ENCODE measurements around the gene VSTM5. TPM values are rescaled to one million over a fixed set of nuclear protein-coding genes. Genes with fewer than 3 reads are reported as not detected.
"Not testable (repeated sequence)": the region's sequence is repeated elsewhere in the genome, so short reads cannot be mapped to it uniquely, and the experiment has no call there.

Gene VSTM5
- total and polyA plus RNA-seq, 2 donors from 2014 or later: 0.41 to 1.8 TPM

- no peak overlapping the region for H3K27ac ChIP-seq (ENCODE audit: low read depth in 2 of 2, low read length in 2 of 2)
- H3K4me1 ChIP-seq (ENCODE audit: control insufficient read depth in 2 of 3, insufficient read depth in 2 of 3, low read depth in 1 of 3, low read length in 3 of 3): no peaks in the 10 kb centered on the region
- H3K27me3 ChIP-seq (ENCODE audit: control insufficient read depth, insufficient read depth, low read length): no peaks in the 10 kb centered on the region
- TF ChIP-seq CTCF (IDR thresholded peaks at IDR 0.05; ENCODE audit: borderline replicate concordance, extremely low read depth, insufficient read depth): no peak
- H3K9me3 ChIP-seq (ENCODE audit: control insufficient read depth in 2 of 3, insufficient read depth in 1 of 3, low read length in 3 of 3): no peaks in the 10 kb centered on the region
- H3K9ac ChIP-seq (ENCODE audit: low read length in 3 of 3): no peak overlapping the region
- H3K4me3 ChIP-seq (ENCODE audit: low read length in 3 of 3): no peak overlapping the region
- DNase-seq: no peak
- FAIRE-seq: no peak
- intact Hi-C loops (cut with DNase I): no loop called here
- no peaks in the 10 kb centered on the region for H3K36me3 ChIP-seq (ENCODE audit: control insufficient read depth in 2 of 3, insufficient read depth in 3 of 3, low read length in 3 of 3)
Observed at GRCh38 chr11:93870616-93871015, 20.2 kb upstream of the VSTM5 start.

GRCh38 chr11:93869830-93870229, 19.4 kb upstream of the VSTM5 start:
- Histone ChIP-seq H3K27me3 (ENCODE audit: control insufficient read depth, insufficient read depth, low read length) (no peaks in the 10 kb centered on the region), H3K36me3 (ENCODE audit: control insufficient read depth in 2 of 3, insufficient read depth in 3 of 3, low read length in 3 of 3) (no peaks in the 10 kb centered on the region), H3K27ac (ENCODE audit: low read depth in 2 of 2, low read length in 2 of 2) (no peak overlapping the region), H3K4me3 (ENCODE audit: low read length in 3 of 3) (no peak overlapping the region), H3K9ac (ENCODE audit: low read length in 3 of 3) (no peak overlapping the region), H3K4me1 (ENCODE audit: control insufficient read depth in 2 of 3, insufficient read depth in 2 of 3, low read depth in 1 of 3, low read length in 3 of 3) (no peaks in the 10 kb centered on the region), H3K9me3 (ENCODE audit: control insufficient read depth in 2 of 3, insufficient read depth in 1 of 3, low read length in 3 of 3) (no peaks in the 10 kb centered on the region)
- DNase-seq: no peak
- no peak for TF ChIP-seq CTCF (IDR thresholded peaks at IDR 0.05; ENCODE audit: borderline replicate concordance, extremely low read depth, insufficient read depth)
- FAIRE-seq: no peak
- intact Hi-C loops (cut with DNase I): no loop called here

GRCh38 chr11:93868404-93868803, 18.0 kb upstream of the VSTM5 start:
- H3K9ac ChIP-seq (ENCODE audit: low read length in 3 of 3); H3K4me1 ChIP-seq (ENCODE audit: control insufficient read depth in 2 of 3, insufficient read depth in 2 of 3, low read depth in 1 of 3, low read length in 3 of 3); H3K4me3 ChIP-seq (ENCODE audit: low read length in 3 of 3); DNase-seq; H3K36me3 ChIP-seq (ENCODE audit: control insufficient read depth in 2 of 3, insufficient read depth in 3 of 3, low read length in 3 of 3); intact Hi-C loops (cut with DNase I); H3K27me3 ChIP-seq (ENCODE audit: control insufficient read depth, insufficient read depth, low read length); H3K9me3 ChIP-seq (ENCODE audit: control insufficient read depth in 2 of 3, insufficient read depth in 1 of 3, low read length in 3 of 3); H3K27ac ChIP-seq (ENCODE audit: low read depth in 2 of 2, low read length in 2 of 2); FAIRE-seq: not testable (repeated sequence)

GRCh38 chr11:93861808-93862207, 11.4 kb upstream of the VSTM5 start:
- intact Hi-C loops (cut with DNase I): no loop called here
- DNase-seq (peak in 1 of 5 donors; percentile 71), FAIRE-seq (no peak)

More at GRCh38 chr11:93861808-93862207, 11.4 kb upstream of the VSTM5 start:
- H3K4me3 ChIP-seq (ENCODE audit: low read length in 3 of 3): no peak overlapping the region
- no peak for TF ChIP-seq CTCF (IDR thresholded peaks at IDR 0.05; ENCODE audit: borderline replicate concordance, extremely low read depth, insufficient read depth)
- no peaks in the 10 kb centered on the region for H3K4me1 ChIP-seq (ENCODE audit: control insufficient read depth in 2 of 3, insufficient read depth in 2 of 3, low read depth in 1 of 3, low read length in 3 of 3)
- H3K9ac ChIP-seq (ENCODE audit: low read length in 3 of 3): no peak overlapping the region
- no peaks in the 10 kb centered on the region for H3K27me3 ChIP-seq (ENCODE audit: control insufficient read depth, insufficient read depth, low read length)
- no peaks in the 10 kb centered on the region for H3K9me3 ChIP-seq (ENCODE audit: control insufficient read depth in 2 of 3, insufficient read depth in 1 of 3, low read length in 3 of 3)
- H3K27ac ChIP-seq (ENCODE audit: low read depth in 2 of 2, low read length in 2 of 2): no peak overlapping the region
- no peaks in the 10 kb centered on the region for H3K36me3 ChIP-seq (ENCODE audit: control insufficient read depth in 2 of 3, insufficient read depth in 3 of 3, low read length in 3 of 3)

Measured in kidney (tissue), 14 donors.